Suprapubic skin (tissue), 3 donors: ENCODE measurements around the gene RNF13.

Source experiments
- POLR2A ChIP-seq, 2 donors: fragments of 450-650 bp; IDR thresholded peaks; one replicate each; pipeline ENCODE4 v1.6.1; 2017; ENCODE audit warnings: antibody characterized with exemption in 2 of 2, mild to moderate bottlenecking in 2 of 2, moderate library complexity in 2 of 2
- TF ChIP-seq, protein P1 (sequence below), 2 donors: fragments of 200-600 bp in 1 of 2; fragments of 450-650 bp in 1 of 2; sonication (generic) in 1 of 2; IDR thresholded peaks; one replicate each; pipeline ENCODE4 v1.5.1; 2016 to 2019; ENCODE audit warnings: antibody characterized with exemption in 2 of 2, mild to moderate bottlenecking in 1 of 2, moderate library complexity in 1 of 2

DNA sequence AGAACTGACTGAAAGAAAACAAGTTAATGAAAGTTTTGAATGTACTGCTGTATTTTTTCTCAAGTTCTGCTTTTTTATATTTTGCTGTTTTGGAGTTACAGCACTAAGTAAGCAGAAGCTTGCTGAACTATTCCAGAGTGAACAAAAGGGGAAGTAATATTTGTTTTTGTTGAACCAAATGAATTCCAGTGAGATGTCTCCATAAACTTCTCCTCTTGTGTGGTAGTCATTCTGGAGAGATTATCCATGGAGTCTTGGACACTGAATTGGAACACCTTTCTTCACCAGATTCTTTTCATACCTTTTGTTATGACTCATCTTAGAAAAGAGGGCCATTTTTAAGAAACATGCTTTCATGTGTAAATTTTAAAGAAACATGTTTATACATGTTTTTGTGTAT lies 29.4 kb upstream of the RNF13 start:
- TF ChIP-seq, protein P1, sequence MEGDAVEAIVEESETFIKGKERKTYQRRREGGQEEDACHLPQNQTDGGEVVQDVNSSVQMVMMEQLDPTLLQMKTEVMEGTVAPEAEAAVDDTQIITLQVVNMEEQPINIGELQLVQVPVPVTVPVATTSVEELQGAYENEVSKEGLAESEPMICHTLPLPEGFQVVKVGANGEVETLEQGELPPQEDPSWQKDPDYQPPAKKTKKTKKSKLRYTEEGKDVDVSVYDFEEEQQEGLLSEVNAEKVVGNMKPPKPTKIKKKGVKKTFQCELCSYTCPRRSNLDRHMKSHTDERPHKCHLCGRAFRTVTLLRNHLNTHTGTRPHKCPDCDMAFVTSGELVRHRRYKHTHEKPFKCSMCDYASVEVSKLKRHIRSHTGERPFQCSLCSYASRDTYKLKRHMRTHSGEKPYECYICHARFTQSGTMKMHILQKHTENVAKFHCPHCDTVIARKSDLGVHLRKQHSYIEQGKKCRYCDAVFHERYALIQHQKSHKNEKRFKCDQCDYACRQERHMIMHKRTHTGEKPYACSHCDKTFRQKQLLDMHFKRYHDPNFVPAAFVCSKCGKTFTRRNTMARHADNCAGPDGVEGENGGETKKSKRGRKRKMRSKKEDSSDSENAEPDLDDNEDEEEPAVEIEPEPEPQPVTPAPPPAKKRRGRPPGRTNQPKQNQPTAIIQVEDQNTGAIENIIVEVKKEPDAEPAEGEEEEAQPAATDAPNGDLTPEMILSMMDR (IDR thresholded peaks at IDR 0.05): no peak
- TF ChIP-seq POLR2A (IDR thresholded peaks at IDR 0.05): no peak
